HG03060 (cell line): Measurements from ENCODE around the gene RADIL.
"Not testable (repeated sequence)": the region's sequence is repeated elsewhere in the genome, so short reads cannot be mapped to it uniquely, and the experiment has no call there.

Source experiments
- ATAC-seq: cut with Tn5 transposase; IDR thresholded peaks from one replicate; pipeline ENCODE4 v1.9.1; 2021; ENCODE audit warnings: low read depth, moderate number of reproducible peaks; ENCODE audit not compliant: unreplicated experiment

Gene RADIL

GRCh38 chr7:4809666-4810065, 73.8 kb downstream of the RADIL start:
- no peak for ATAC-seq

- ATAC-seq = no peak
Measured at GRCh38 chr7:4809091-4809591, 74.4 kb downstream of the RADIL start.

GRCh38 chr7:4808565-4808964, 75.0 kb downstream of the RADIL start:
- no peak for ATAC-seq

- ATAC-seq = no peak
Measured at GRCh38 chr7:4808026-4808425, 75.5 kb downstream of the RADIL start.

- no peak for ATAC-seq
Measured at GRCh38 chr7:4807598-4808016, 75.9 kb downstream of the RADIL start.

- no peak for ATAC-seq
Measured at GRCh38 chr7:4806983-4807597, 76.4 kb downstream of the RADIL start.

GRCh38 chr7:4805984-4806300, 77.6 kb downstream of the RADIL start:
- no peak for ATAC-seq

GRCh38 chr7:4805110-4805983, 78.2 kb downstream of the RADIL start:
- no peak for ATAC-seq

- no peak for ATAC-seq
Measured at GRCh38 chr7:4803397-4804241, 79.9 kb downstream of the RADIL start.

GRCh38 chr7:4802577-4802976, 80.9 kb downstream of the RADIL start:
- ATAC-seq = not testable (repeated sequence)

- ATAC-seq = no peak
Measured at GRCh38 chr7:4801839-4802231, 81.7 kb downstream of the RADIL start.

- no peak for ATAC-seq
Measured at GRCh38 chr7:4800926-4801838, 82.3 kb downstream of the RADIL start.

- ATAC-seq = no peak
Measured at GRCh38 chr7:4800487-4800886, 83.0 kb downstream of the RADIL start.

GRCh38 chr7:4799508-4800268, 83.8 kb downstream of the RADIL start:
- no peak for ATAC-seq

GRCh38 chr7:4798706-4799235, 84.7 kb downstream of the RADIL start:
- ATAC-seq = no peak

GRCh38 chr7:4797858-4798705, 85.4 kb downstream of the RADIL start:
- no peak for ATAC-seq

- no peak for ATAC-seq
Measured at GRCh38 chr7:4796453-4796852, 87.1 kb downstream of the RADIL start.
